A549 (cell line): ENCODE results near the gene MAT1A.
"Not testable (repeated sequence)": the region's sequence is repeated elsewhere in the genome, so short reads cannot be mapped to it uniquely, and the experiment has no call there.

Experiments used
- CTCF ChIP-seq: fragments of >200 bp; sonication (Bioruptor Twin); formaldehyde crosslinking; IDR thresholded peaks from 3 replicates; pipeline ENCODE4 v1.5.1; 2016
- EHMT2 ChIP-seq: fragments of 200-600 bp; sonication (generic); IDR thresholded peaks from 2 replicates; pipeline ENCODE4 v1.6.1; 2016; ENCODE audit warnings: antibody characterized with exemption, low read depth, mild to moderate bottlenecking, moderate library complexity
- HOXB5 ChIP-seq: fragments of 250-450 bp; sonication (Bioruptor Pico); IDR thresholded peaks from 2 replicates; pipeline ENCODE4 v1.5.0; 2020; ENCODE audit warnings: mild to moderate bottlenecking, moderate library complexity
- JUN ChIP-seq, 2 experiments: fragments of >200 bp; sonication (Bioruptor Twin); formaldehyde crosslinking; IDR thresholded peaks; 2 replicates in 1 of 2; 3 replicates in 1 of 2; pipeline ENCODE4 v1.6.1; 2016 to 2017
- MAFK ChIP-seq: fragments of 450-650 bp; IDR thresholded peaks from 2 replicates; pipeline ENCODE4 v1.6.1; 2014; ENCODE audit not compliant: partially characterized antibody
- MYC ChIP-seq: IDR thresholded peaks from 2 replicates; pipeline ENCODE4 v1.6.1; 2012; ENCODE audit warnings: mild to moderate bottlenecking, inconsistent platforms, low read length, improper control_type of control experiment, borderline replicate concordance
- NR3C1 ChIP-seq: fragments of >200 bp; sonication (Bioruptor Twin); formaldehyde crosslinking; IDR thresholded peaks from 3 replicates; pipeline ENCODE4 v1.6.1; 2017
- PBX3 ChIP-seq: IDR thresholded peaks from 2 replicates; pipeline ENCODE4 v1.6.1; 2012
- POLR2A ChIP-seq: IDR thresholded peaks from 2 replicates; pipeline ENCODE4 v1.6.1; 2012; ENCODE audit warnings: mild to moderate bottlenecking, low read length
- POLR2AphosphoS2 ChIP-seq: conservative IDR thresholded peaks from 2 replicates; pipeline ENCODE4 v1.6.1; 2012; ENCODE audit warnings: low read length, improper control_type of control experiment, inconsistent platforms
- REST ChIP-seq: fragments of 200-600 bp; sonication (generic); IDR thresholded peaks from 2 replicates; pipeline ENCODE4 v1.6.1; 2016; ENCODE audit warnings: antibody characterized with exemption, mild to moderate bottlenecking, moderate library complexity

GRCh38 chr10:80234331-80235235 is 54.9 kb downstream of the MAT1A start:
- TF ChIP-seq REST; EHMT2; CTCF; HOXB5 (CRISPR knock-in tag); POLR2A; POLR2AphosphoS2; NR3C1; MYC; PBX3; MAFK; JUN (IDR thresholded peaks at IDR 0.05): not testable (repeated sequence)
